Peyer's patch (tissue), 4 donors: ENCODE data around the gene CLEC2L. TPM values are rescaled to one million over a fixed set of nuclear protein-coding genes. Genes with fewer than 3 reads are reported as not detected.

Experiments
- DNase-seq, 3 donors: peaks; one replicate each; pipeline ENCODE4 v3.0.0-alpha.2; 2017 to 2019
- H3K27ac ChIP-seq, 4 donors: fragments of 200-600 bp; sonication (generic); one replicate each; pipeline ENCODE4 v1.5.1; 2016 to 2019
- H3K27me3 ChIP-seq, 2 donors: fragments of 200-600 bp; sonication (generic); one replicate each; pipeline ENCODE4 v1.5.1; 2019
- H3K36me3 ChIP-seq, 3 donors: fragments of 200-600 bp; sonication (generic); one replicate each; pipeline ENCODE4 v1.5.1; 2016 to 2019
- H3K4me1 ChIP-seq, 4 donors: fragments of 200-600 bp; sonication (generic); one replicate each; pipeline ENCODE4 v1.5.1; 2016 to 2019
- H3K4me3 ChIP-seq, 4 donors: fragments of 200-600 bp; sonication (generic); 1 replicate in 3 of 4; 2 replicates in 1 of 4; pipeline ENCODE4 v1.5.1; 2016 to 2019; ENCODE audit warnings: mild to moderate bottlenecking in 1 of 4
- H3K9me3 ChIP-seq, 4 donors: fragments of 200-600 bp; sonication (generic); one replicate each; pipeline ENCODE4 v1.5.1; 2016 to 2019; ENCODE audit warnings: mild to moderate bottlenecking in 1 of 4
- POLR2A ChIP-seq, 2 donors: fragments of 450-650 bp; IDR thresholded peaks; one replicate each; pipeline ENCODE4 v1.5.1; 2017; ENCODE audit warnings: antibody characterized with exemption in 2 of 2, mild to moderate bottlenecking in 2 of 2, moderate library complexity in 2 of 2
- total RNA-seq, 4 donors: library from RNA; depleted of rRNA; stranded (reverse); fragments of >200 nt; gene quantifications; one replicate each; pipeline ENCODE4 v1.1.0, GENCODE V29; 2016
- TF ChIP-seq, protein P1 (sequence below), 6 experiments: fragments of 450-650 bp in 4 of 6; fragments of 200-600 bp in 2 of 6; sonication (generic) in 1 of 6; IDR thresholded peaks; one replicate each; pipeline ENCODE4 v1.5.1; 2017 to 2019; ENCODE audit warnings: antibody characterized with exemption in 6 of 6, mild to moderate bottlenecking in 3 of 6, moderate library complexity in 1 of 6

CLEC2L gene
- total RNA-seq, 4 donors from 2014 or later: not detected

DNA sequence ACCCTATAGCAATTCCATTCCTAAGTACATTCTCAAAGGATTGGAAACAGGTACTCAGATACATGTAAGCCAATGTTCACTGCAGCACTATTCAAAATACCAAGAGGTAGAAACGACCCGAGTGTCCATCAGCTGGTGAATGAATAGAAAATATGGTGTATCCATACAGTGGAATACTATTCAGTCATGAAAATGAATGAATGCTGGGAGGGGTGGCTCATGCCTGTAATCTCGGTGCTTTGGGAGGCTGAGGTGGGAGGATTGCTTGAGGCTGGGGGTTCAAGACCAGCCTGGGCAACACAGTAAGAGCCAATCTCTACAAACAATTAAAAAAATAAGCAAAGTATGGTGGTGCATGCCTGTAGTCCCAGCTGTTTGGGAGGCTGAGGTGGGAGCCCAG, 62.8 kb downstream of the CLEC2L start:
- no peaks in the 10 kb centered on the region for H3K4me1 ChIP-seq
- peaks cover 0 to 75% (median 0%) of the 10 kb centered on the region in 3 donors for H3K36me3 ChIP-seq
- H3K9me3 ChIP-seq: no peaks in the 10 kb centered on the region
- no peak for DNase-seq
- no peaks in the 10 kb centered on the region for H3K27me3 ChIP-seq
- no peak overlapping the region for H3K27ac ChIP-seq
- no peak for TF ChIP-seq POLR2A (IDR thresholded peaks at IDR 0.05)
- TF ChIP-seq, protein P1, sequence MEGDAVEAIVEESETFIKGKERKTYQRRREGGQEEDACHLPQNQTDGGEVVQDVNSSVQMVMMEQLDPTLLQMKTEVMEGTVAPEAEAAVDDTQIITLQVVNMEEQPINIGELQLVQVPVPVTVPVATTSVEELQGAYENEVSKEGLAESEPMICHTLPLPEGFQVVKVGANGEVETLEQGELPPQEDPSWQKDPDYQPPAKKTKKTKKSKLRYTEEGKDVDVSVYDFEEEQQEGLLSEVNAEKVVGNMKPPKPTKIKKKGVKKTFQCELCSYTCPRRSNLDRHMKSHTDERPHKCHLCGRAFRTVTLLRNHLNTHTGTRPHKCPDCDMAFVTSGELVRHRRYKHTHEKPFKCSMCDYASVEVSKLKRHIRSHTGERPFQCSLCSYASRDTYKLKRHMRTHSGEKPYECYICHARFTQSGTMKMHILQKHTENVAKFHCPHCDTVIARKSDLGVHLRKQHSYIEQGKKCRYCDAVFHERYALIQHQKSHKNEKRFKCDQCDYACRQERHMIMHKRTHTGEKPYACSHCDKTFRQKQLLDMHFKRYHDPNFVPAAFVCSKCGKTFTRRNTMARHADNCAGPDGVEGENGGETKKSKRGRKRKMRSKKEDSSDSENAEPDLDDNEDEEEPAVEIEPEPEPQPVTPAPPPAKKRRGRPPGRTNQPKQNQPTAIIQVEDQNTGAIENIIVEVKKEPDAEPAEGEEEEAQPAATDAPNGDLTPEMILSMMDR (IDR thresholded peaks at IDR 0.05): no peak
- H3K4me3 ChIP-seq: no peak overlapping the region

DNA sequence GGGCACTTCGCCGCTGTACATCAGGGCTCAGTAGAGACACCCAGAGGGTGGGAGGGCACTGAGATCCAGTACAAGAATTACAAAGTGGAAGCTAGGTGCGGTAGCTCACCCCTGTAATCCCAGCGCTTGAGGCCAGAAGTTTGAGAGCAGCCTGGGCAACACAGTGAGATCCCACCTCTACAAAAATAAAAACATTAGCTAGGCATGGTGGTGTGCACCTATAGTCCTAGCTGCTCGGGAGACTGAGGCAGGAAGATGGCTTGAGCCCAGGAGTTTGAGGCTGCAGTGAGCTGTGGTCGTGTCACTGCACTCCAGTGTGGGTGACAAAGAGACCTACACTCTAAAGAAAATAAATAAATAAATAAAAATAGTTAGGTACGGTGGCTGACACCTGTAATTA, 64.0 kb downstream of the CLEC2L start:
- no peak for DNase-seq
- H3K4me3 ChIP-seq: no peak overlapping the region

DNA sequence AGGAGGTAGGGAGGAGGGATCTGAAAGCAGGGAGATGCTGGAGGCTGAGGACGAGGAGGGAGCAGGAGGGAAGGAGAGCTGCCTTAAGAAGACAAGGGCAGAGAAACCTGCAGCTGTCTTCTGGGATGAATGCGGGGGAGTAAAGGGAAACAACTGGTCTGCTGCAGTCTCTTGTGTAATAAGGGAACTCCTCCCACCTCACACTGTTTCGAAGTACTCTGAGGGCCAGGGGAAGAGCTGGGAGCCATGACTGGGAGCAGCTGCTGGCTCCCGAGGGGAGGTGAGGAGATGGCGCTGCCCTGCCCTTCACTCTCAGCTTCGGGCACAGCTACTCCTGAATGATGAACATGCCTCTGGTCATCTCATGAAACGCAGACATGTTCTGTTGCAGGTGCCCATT, 65.1 kb downstream of the CLEC2L start:
- peaks cover 0 to 75% (median 0%) of the 10 kb centered on the region in 3 donors for H3K36me3 ChIP-seq
- DNase-seq: no peak

More for the DNA sequence above, 64.0 kb downstream of the CLEC2L start:
- Histone ChIP-seq H3K4me1 (no peaks in the 10 kb centered on the region), H3K9me3 (no peaks in the 10 kb centered on the region), H3K27me3 (no peaks in the 10 kb centered on the region), H3K27ac (no peak overlapping the region), H3K36me3 (peaks cover 0 to 75% (median 0%) of the 10 kb centered on the region in 3 donors)
- no peak for TF ChIP-seq POLR2A (IDR thresholded peaks at IDR 0.05)
- TF ChIP-seq, protein P1 (IDR thresholded peaks at IDR 0.05): no peak

DNA sequence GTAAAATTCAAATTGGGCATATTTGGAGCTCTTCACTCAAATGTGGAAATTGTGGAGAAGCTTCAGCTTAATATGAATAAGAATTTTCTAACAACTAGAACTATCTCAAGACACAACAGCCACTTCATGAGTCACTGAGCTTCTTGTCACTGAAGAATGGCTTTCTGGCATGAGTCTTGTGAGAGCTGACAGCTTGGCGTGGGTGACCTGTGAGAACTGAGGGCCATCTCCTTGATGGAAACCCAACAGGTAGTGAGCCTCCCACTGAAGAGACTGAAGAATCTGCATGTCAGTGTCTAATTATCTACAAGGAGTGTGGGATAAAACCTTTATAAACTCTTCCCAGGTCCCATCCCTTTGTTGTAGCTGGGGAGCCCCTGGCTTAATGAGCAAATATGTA, 66.0 kb downstream of the CLEC2L start:
- H3K27ac ChIP-seq: no peak overlapping the region
- no peak for DNase-seq
- TF ChIP-seq, protein P1 (IDR thresholded peaks at IDR 0.05): no peak
- no peak for TF ChIP-seq POLR2A (IDR thresholded peaks at IDR 0.05)
- no peaks in the 10 kb centered on the region for H3K9me3 ChIP-seq
- H3K4me3 ChIP-seq: no peak overlapping the region
- no peaks in the 10 kb centered on the region for H3K27me3 ChIP-seq
- no peaks in the 10 kb centered on the region for H3K4me1 ChIP-seq
- peaks cover 0 to 79% (median 0%) of the 10 kb centered on the region in 3 donors for H3K36me3 ChIP-seq

More for the DNA sequence above, 65.1 kb downstream of the CLEC2L start:
- Histone ChIP-seq H3K4me3 (no peak overlapping the region), H3K4me1 (no peaks in the 10 kb centered on the region), H3K27ac (no peak overlapping the region), H3K27me3 (no peaks in the 10 kb centered on the region), H3K9me3 (no peaks in the 10 kb centered on the region)
- TF ChIP-seq POLR2A (IDR thresholded peaks at IDR 0.05): no peak
- TF ChIP-seq, protein P1 (IDR thresholded peaks at IDR 0.05): no peak

DNA sequence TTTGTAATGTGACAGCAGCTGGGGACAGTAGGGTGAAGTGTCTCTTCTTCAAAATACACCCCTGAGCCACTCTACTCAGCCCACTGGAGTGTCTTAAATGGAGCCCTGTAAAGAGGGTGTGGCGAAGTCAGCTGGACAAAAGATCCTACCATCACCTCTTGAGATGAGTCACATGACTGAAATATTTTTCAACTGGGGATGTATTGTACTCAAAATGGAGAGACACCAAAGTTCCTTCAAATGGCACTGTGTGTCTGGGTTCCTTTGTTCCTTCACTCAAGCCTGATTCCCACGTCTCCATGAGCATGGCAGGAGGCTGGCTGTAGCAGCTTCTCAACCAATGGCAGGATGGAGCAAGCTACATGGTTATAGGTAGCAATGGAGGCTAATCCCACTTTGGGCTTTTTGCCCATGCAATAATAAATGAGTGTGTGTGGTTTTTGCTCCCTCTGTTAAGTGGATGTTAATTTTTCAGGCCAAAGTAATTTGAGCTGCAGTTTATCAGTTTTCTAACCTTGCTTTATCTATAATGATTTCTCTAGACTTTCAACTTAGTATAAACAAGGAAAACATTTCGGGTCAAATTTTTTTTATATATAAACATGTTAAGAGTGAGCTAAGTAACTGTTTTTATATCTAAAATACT, 68.2 kb downstream of the CLEC2L start:
- H3K27ac ChIP-seq: no peak overlapping the region
- no peaks in the 10 kb centered on the region for H3K4me1 ChIP-seq
- H3K27me3 ChIP-seq: no peaks in the 10 kb centered on the region
- no peak for DNase-seq
- H3K36me3 ChIP-seq: peaks cover 0 to 78% (median 0%) of the 10 kb centered on the region in 3 donors
- no peak overlapping the region for H3K4me3 ChIP-seq
- TF ChIP-seq, protein P1 (IDR thresholded peaks at IDR 0.05): no peak
- TF ChIP-seq POLR2A (IDR thresholded peaks at IDR 0.05): no peak
- H3K9me3 ChIP-seq: no peaks in the 10 kb centered on the region
